H1 (cell line): ENCODE measurements around the gene GREB1. TPM values are rescaled to one million over a fixed set of nuclear protein-coding genes. Genes with fewer than 3 reads are reported as not detected.
A peak's percentile ranks its signal among the peaks of the same experiment; 100 is the strongest.

Experiments
- CTCF ChIA-PET: fragments of 300-600 bp; sonication (Branson Sonifier 250); formaldehyde crosslinking; loops from one replicate; lab custom pipeline; 2021; ENCODE audit not compliant: partially characterized antibody; lab: Charles Lee
- POLR2A ChIA-PET: fragments of 300-600 bp; sonication (Branson Sonifier 250); formaldehyde crosslinking; loops from one replicate; lab custom pipeline; 2021; ENCODE audit warnings: inconsistent platforms; ENCODE audit not compliant: partially characterized antibody; lab: Charles Lee
- DNase-seq, 2 experiments: peaks; one replicate each; pipeline versions ENCODE4 v3.0.0 to v3.0.0-alpha.2; 2010 to 2022; ENCODE audit warnings: low spot score in 2 of 2, low read depth in 1 of 2, mixed read lengths in 1 of 2
- FAIRE-seq: peaks from 2 replicates; lab custom pipeline; 2011; peaks lifted over from hg19 to GRCh38; lab: Jason Lieb, UNC
- H2AFZ ChIP-seq: 2 replicates; pipeline ENCODE4 v1.8.1; 2012; ENCODE audit warnings: low read length, inconsistent platforms
- H2AK5ac ChIP-seq: 2 replicates; pipeline ENCODE4 v1.6.1; 2013; ENCODE audit warnings: low read depth, low read length
- H2BK120ac ChIP-seq: replicated peaks from 2 replicates; pipeline ENCODE3; 2013; ENCODE audit warnings: low read depth, low read length, inconsistent platforms
- H2BK12ac ChIP-seq: 2 replicates; pipeline ENCODE4 v1.6.1; 2013; ENCODE audit warnings: low read depth, low read length
- H2BK15ac ChIP-seq: 2 replicates; pipeline ENCODE4 v1.6.1; 2013; ENCODE audit warnings: low read length
- H2BK20ac ChIP-seq: 2 replicates; pipeline ENCODE4 v1.6.1; 2013; ENCODE audit warnings: low read length
- H2BK5ac ChIP-seq: 2 replicates; pipeline ENCODE4 v1.6.1; 2013; ENCODE audit warnings: low read depth, low read length
- H3K14ac ChIP-seq: 2 replicates; pipeline ENCODE4 v1.6.1; 2013; ENCODE audit warnings: inconsistent platforms; ENCODE audit not compliant: insufficient read length
- H3K18ac ChIP-seq: 2 replicates; pipeline ENCODE4 v1.6.1; 2013; ENCODE audit warnings: low read length; ENCODE audit errors: extremely low read depth
- H3K23ac ChIP-seq: 2 replicates; pipeline ENCODE4 v1.6.1; 2013; ENCODE audit warnings: inconsistent platforms; ENCODE audit not compliant: insufficient read length
- H3K23me2 ChIP-seq: 2 replicates; pipeline ENCODE4 v1.6.1; 2013; ENCODE audit warnings: low read depth, low read length
- H3K27ac ChIP-seq: 2 replicates; pipeline ENCODE4 v1.6.1; 2011; ENCODE audit warnings: low read depth, low read length, inconsistent platforms
- H3K27me3 ChIP-seq, 4 experiments: replicated peaks in 1 of 4; 1 replicate in 1 of 4; 2 replicates in 3 of 4; pipeline versions ENCODE4 v1.6.1 to v1.8.1; 2011 to 2013; ENCODE audit warnings: low read length in 3 of 4, mild to moderate bottlenecking in 3 of 4, inconsistent platforms in 2 of 4, mixed read lengths in 2 of 4, moderate library complexity in 1 of 4; ENCODE audit not compliant: control insufficient read depth in 3 of 4, insufficient read depth in 3 of 4; ENCODE audit errors: extremely low read depth in 1 of 4
- H3K36me3 ChIP-seq, 4 experiments: 2 replicates each; pipeline versions ENCODE4 v1.6.1 to v1.8.1; 2011 to 2013; ENCODE audit warnings: mild to moderate bottlenecking in 4 of 4, low read length in 3 of 4, moderate library complexity in 2 of 4, control low read depth in 1 of 4, inconsistent platforms in 1 of 4; ENCODE audit not compliant: insufficient read depth in 4 of 4, control insufficient read depth in 2 of 4
- H3K4ac ChIP-seq: replicated peaks from 2 replicates; pipeline ENCODE3; 2013; ENCODE audit warnings: low read length, low read depth, mixed read lengths, inconsistent platforms; ENCODE audit not compliant: insufficient read length
- H3K4me1 ChIP-seq, 4 experiments: replicated peaks in 1 of 4; 1 replicate in 1 of 4; 2 replicates in 3 of 4; pipeline versions ENCODE4 v1.6.1 to v1.8.1; 2011 to 2013; ENCODE audit warnings: low read length in 3 of 4, inconsistent platforms in 2 of 4, mixed read lengths in 1 of 4; ENCODE audit not compliant: insufficient read depth in 4 of 4, control insufficient read depth in 3 of 4
- H3K4me2 ChIP-seq, 2 experiments: 2 replicates each; pipeline versions ENCODE4 v1.6.1 to v1.8.1; 2011 to 2013; ENCODE audit warnings: low read depth in 2 of 2, low read length in 2 of 2, control low read depth in 1 of 2, inconsistent platforms in 1 of 2, mild to moderate bottlenecking in 1 of 2; ENCODE audit not compliant: insufficient read depth in 1 of 2
- H3K4me3 ChIP-seq, 4 experiments: fragments of 200-600, 300-600 bp in 1 of 4; sonication (generic), shearing (Covaris generic), sonication (Bioruptor Twin) in 1 of 4; 2 replicates each; pipeline versions ENCODE4 v1.5.1 to v1.8.1; 2011 to 2016; ENCODE audit warnings: low read length in 4 of 4, low read depth in 3 of 4, control low read depth in 2 of 4, inconsistent platforms in 2 of 4, mild to moderate bottlenecking in 2 of 4, mixed read lengths in 1 of 4, moderate library complexity in 1 of 4; ENCODE audit not compliant: insufficient read depth in 2 of 4; ENCODE audit errors: extremely low read depth in 1 of 4
- H3K56ac ChIP-seq: replicated peaks from 2 replicates; pipeline ENCODE3; 2013; ENCODE audit warnings: low read depth, mild to moderate bottlenecking, mixed read lengths, low read length, inconsistent platforms; ENCODE audit not compliant: insufficient read length
- H3K79me1 ChIP-seq: 2 replicates; pipeline ENCODE4 v1.6.1; 2013; ENCODE audit warnings: low read depth, low read length, control low read depth
- H3K79me2 ChIP-seq, 2 experiments: 2 replicates each; pipeline versions ENCODE4 v1.6.1 to v1.8.1; 2012 to 2013; ENCODE audit warnings: low read length in 2 of 2, mild to moderate bottlenecking in 2 of 2, inconsistent platforms in 1 of 2; ENCODE audit not compliant: insufficient read depth in 2 of 2, control insufficient read depth in 1 of 2
- H3K9ac ChIP-seq, 4 experiments: replicated peaks in 1 of 4; 1 replicate in 1 of 4; 2 replicates in 3 of 4; pipeline versions ENCODE4 v1.6.1 to v1.8.1; 2011 to 2013; ENCODE audit warnings: low read depth in 3 of 4, low read length in 3 of 4, control low read depth in 2 of 4, mild to moderate bottlenecking in 2 of 4, moderate library complexity in 2 of 4, inconsistent platforms in 1 of 4; ENCODE audit errors: extremely low read depth in 1 of 4
- H3K9me3 ChIP-seq, 2 experiments: 2 replicates each; pipeline versions ENCODE4 v1.6.1 to v1.8.1; 2012 to 2013; ENCODE audit warnings: mild to moderate bottlenecking in 2 of 2, moderate library complexity in 2 of 2, control low read depth in 1 of 2, inconsistent platforms in 1 of 2, low read depth in 1 of 2, low read length in 1 of 2, mixed read lengths in 1 of 2; ENCODE audit not compliant: insufficient read depth in 2 of 2
- H4K20me1 ChIP-seq, 2 experiments: replicated peaks in 1 of 2; 2 replicates each; pipeline versions ENCODE3 to v1.8.1; 2011 to 2013; ENCODE audit warnings: inconsistent platforms in 2 of 2, low read length in 2 of 2, mild to moderate bottlenecking in 1 of 2; ENCODE audit not compliant: insufficient read depth in 2 of 2, control insufficient read depth in 1 of 2
- H4K5ac ChIP-seq: 2 replicates; pipeline ENCODE4 v1.6.1; 2013; ENCODE audit warnings: low read length, low read depth, mixed read lengths, inconsistent platforms; ENCODE audit not compliant: insufficient read length
- H4K8ac ChIP-seq: 2 replicates; pipeline ENCODE4 v1.8.0; 2013; ENCODE audit warnings: mild to moderate bottlenecking, moderate library complexity, low read length, inconsistent platforms; ENCODE audit not compliant: insufficient read depth; ENCODE audit errors: extremely low read depth
- H4K91ac ChIP-seq: replicated peaks from 2 replicates; pipeline ENCODE3; 2013; ENCODE audit warnings: low read length, mixed read lengths, inconsistent platforms; ENCODE audit not compliant: insufficient read length
- NANOG ChIP-seq: IDR thresholded peaks from 2 replicates; pipeline ENCODE4 v1.6.1; 2011; ENCODE audit warnings: low read length, low read depth, mild to moderate bottlenecking, inconsistent platforms; ENCODE audit not compliant: insufficient read depth, poor library complexity, severe bottlenecking
- POLR2AphosphoS5 ChIP-seq: IDR thresholded peaks from 2 replicates; pipeline ENCODE4 v1.6.1; 2011; ENCODE audit warnings: low read depth, low read length
- SRF ChIP-seq: IDR thresholded peaks from 2 replicates; pipeline ENCODE4 v1.6.1; 2011; ENCODE audit warnings: mild to moderate bottlenecking, low read depth, low read length, moderate library complexity
- WGBS, 2 experiments: shearing (Covaris generic) in 1 of 2; methylation state at CpG; one replicate each; pipeline versions ENCODE4 v1.1.6 to v1.1.7; 2013 to 2015; ENCODE audit warnings: low lambda C conversion rate in 2 of 2, mixed read lengths in 2 of 2, inconsistent platforms in 1 of 2, low coverage in 1 of 2, missing lambda C conversion rate in 1 of 2; ENCODE audit not compliant: insufficient replicate concordance in 2 of 2, insufficient coverage in 1 of 2, insufficient read length in 1 of 2; ENCODE audit errors: extremely low coverage in 1 of 2, missing lambda C conversion rate in 1 of 2; 5-methylcytosine and 5-hydroxymethylcytosine counted together
- polyA plus RNA-seq, 7 experiments: library from polyadenylated mRNA; depleted of rRNA in 3 of 7; stranded (reverse) in 5 of 7; unstranded in 2 of 7; fragments of >200 nt in 5 of 7; fragments of 200-250 nt in 2 of 7; gene quantifications; 1 replicate in 5 of 7; 2 replicates in 1 of 7; 4 replicates in 1 of 7; pipeline versions ENCODE4 v1.2.1 to v1.2.3, GENCODE V29; 2011 to 2013; ENCODE audit warnings: missing spikeins in 2 of 7, mixed read lengths in 2 of 7
- total RNA-seq: library from RNA; stranded (reverse); fragmentation: NEBNext Ultra II Directional; extraction: Animal tissue kit (Norgen Biotek cat#: 25700); gene quantifications from 2 replicates; pipeline ENCODE4 v1.2.1, GENCODE V29; 2021

GREB1 gene
- total and polyA plus RNA-seq, 2 of the 8 experiments (the other 6 are each of a cell fraction or from before 2014, with no cell fraction given), result 7.9 to 43.4 TPM

DNA sequence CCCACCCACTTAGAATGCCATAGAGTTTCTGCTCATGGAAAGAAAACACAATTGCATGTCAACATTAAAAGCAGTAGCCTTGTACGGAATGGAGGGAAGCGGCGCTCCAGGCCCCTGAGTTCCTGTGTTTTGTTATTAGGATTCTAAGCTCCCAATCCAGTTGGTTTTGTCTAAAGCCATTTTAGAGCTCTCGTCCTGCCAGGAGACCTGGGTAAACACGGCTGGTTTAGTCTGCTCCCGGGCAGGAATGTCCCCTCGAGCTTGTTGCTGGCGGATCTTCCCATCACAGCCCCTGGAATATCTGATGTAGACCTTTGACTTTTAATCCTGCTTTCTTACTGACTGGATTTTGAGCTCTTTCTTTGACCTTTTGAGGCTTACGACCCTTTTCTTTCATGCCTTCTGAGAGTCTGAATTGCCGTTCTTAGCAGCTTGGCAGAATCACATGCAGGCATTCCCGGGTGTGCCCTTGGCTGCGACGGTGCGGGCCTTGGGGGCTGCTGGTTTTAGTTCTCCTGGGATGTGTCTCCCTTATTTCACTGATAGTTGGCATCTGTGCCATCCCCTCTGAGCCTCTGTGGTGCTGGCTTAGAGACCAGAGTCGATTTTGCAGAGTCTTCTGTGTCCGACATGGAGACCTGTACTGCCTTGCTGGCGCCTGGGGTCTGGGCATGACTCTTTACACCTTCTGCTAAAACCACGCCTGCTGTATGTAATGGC, 25.4 kb downstream of the GREB1 start:
- peaks cover 0 to 4% of the 10 kb centered on the region in 2 experiments for H4K20me1 ChIP-seq
- H3K56ac ChIP-seq, result no peak overlapping the region
- no peak overlapping the region for H2BK12ac ChIP-seq
- H3K18ac ChIP-seq, result no peak overlapping the region
- no peak overlapping the region for H3K27ac ChIP-seq
- DNase-seq, result no peak
- no peak overlapping the region for H2AFZ ChIP-seq
- no peak overlapping the region for H2BK15ac ChIP-seq
- H3K4ac ChIP-seq, result no peak overlapping the region
- ChIA-PET POLR2A (interaction anchor here (1.5 to 2.0 kb wide), 2 partner anchors 11 to 19 kb away, joined by 3 to 5 read pairs; no protein-coding TSS in a partner anchor), CTCF (interaction anchor here (0.6 to 21.3 kb wide), 10 partner anchors 9 to 426 kb away, joined by 3 to 275 read pairs (median 4); partner anchors contain the start of gene GREB1)
- H2BK120ac ChIP-seq, result no peak overlapping the region
- H2BK5ac ChIP-seq, result no peak overlapping the region
- H3K23ac ChIP-seq, result no peak overlapping the region
- peaks cover 0 to 6% (median 1%) of the 10 kb centered on the region in 4 experiments; a peak in 3 of 7 replicates for H3K4me1 ChIP-seq
- H3K23me2 ChIP-seq, result no peaks in the 10 kb centered on the region
- no peak for FAIRE-seq
- H4K8ac ChIP-seq, result peak overlapping the region; percentile 5; the same call in 1 of the 2 replicates
- 91% methylated on average over 18 of the region's 18 CpGs; no CpG with 5 or more reads in 1 of the 2 experiments for WGBS, 2 experiments
- H3K79me2 ChIP-seq, result no peaks in the 10 kb centered on the region
- peaks cover 5% of the 10 kb centered on the region for H3K79me1 ChIP-seq
- H3K4me3 ChIP-seq, result no peak overlapping the region
- no peak overlapping the region for H3K9ac ChIP-seq
- H3K4me2 ChIP-seq, result no peak overlapping the region
- no peak overlapping the region for H2BK20ac ChIP-seq
- H2AK5ac ChIP-seq, result no peak overlapping the region
- no peak overlapping the region for H4K5ac ChIP-seq
- no peak overlapping the region for H4K91ac ChIP-seq
- H3K27me3 ChIP-seq, result no peaks in the 10 kb centered on the region
- H3K9me3 ChIP-seq, result no peaks in the 10 kb centered on the region
- no peak overlapping the region for H3K14ac ChIP-seq
- H3K36me3 ChIP-seq, result no peaks in the 10 kb centered on the region
- TF ChIP-seq SRF (no peak), NANOG (no peak), POLR2AphosphoS5 (no peak)
